ENCODE measurements around the gene EMILIN2. TPM values are rescaled to one million over a fixed set of nuclear protein-coding genes. Genes with fewer than 3 reads are reported as not detected.

The EMILIN2 gene
- total and polyA plus RNA-seq, 4 donors, result 13.5 to 63.2 (median 36.0) TPM

DNA sequence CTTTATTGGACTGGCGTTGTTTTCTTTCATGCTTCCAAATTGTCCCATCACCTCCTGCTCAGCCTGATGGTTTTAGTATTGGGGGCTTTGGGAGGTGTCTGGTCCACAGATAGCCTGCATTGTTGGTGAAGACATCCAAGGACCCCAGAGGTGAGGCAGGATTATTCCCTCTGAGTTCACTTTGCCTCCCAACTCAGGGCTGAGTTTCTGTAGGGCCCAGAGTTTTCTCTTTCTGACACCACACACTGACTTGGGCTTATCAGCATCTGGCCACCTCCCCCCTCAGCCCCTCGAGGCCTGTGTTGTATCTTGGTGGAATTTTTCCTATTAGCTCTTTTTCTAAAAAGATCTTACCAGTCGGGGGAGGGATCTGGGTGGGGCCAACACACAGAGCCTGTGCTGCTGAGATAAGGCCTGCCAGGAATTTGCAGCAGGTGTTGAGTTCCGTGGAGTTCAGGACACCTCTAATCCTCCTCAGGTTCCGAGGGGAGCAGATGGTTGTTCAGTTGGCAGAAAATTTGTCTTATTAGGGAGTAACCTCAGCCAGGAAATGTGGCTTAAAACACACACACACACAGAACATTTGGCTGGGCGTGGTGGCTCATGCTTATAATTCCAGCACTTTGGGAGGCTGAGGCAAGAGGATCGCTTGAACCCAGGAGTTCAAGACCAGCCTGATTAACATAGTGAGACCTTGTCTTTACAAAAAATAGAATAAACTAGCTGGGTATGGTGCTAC, 7.3 kb downstream of the EMILIN2 start:
- Histone ChIP-seq H3K27ac (ENCODE audit: low read depth in 1 of 2, low read length in 1 of 2) (no peak overlapping the region), H3K9ac (ENCODE audit: insufficient read depth in 1 of 2, low read length in 2 of 2) (no peak overlapping the region), H3K4me1 (ENCODE audit: control insufficient read depth in 5 of 5, insufficient read depth in 5 of 5, low read length in 5 of 5) (peaks cover 0 to 16% (median 6%) of the 10 kb centered on the region in 5 donors), H3K27me3 (ENCODE audit: control insufficient read depth in 3 of 3, insufficient read depth in 3 of 3, low read length in 2 of 3) (peaks cover 0 to 15% (median 14%) of the 10 kb centered on the region in 3 donors), H3K36me3 (ENCODE audit: control insufficient read depth in 4 of 4, insufficient read depth in 4 of 4, low read length in 4 of 4) (no peaks in the 10 kb centered on the region), H3K9me3 (ENCODE audit: control insufficient read depth in 4 of 4, insufficient read depth in 3 of 4, low read length in 3 of 4) (no peaks in the 10 kb centered on the region), H3K4me3 (no peak overlapping the region)
- WGBS, 2 donors, result 57 to 66% methylated on average over 7 of the region's 7 CpGs
- DNase-seq, result peak in 1 of 3 donors; percentile 28
- ATAC-seq (ENCODE audit: insufficient read depth, low FRiP score), result no peak
- no peak for TF ChIP-seq CTCF (IDR thresholded peaks at IDR 0.05; ENCODE audit: control extremely low read depth, extremely low read depth)

- TF ChIP-seq CTCF (IDR thresholded peaks at IDR 0.05; ENCODE audit: control extremely low read depth, extremely low read depth), result no peak
- no peak overlapping the region for H3K9ac ChIP-seq (ENCODE audit: insufficient read depth in 1 of 2, low read length in 2 of 2)
- no peak for DNase-seq
- peak overlapping the region in 1 of 2 donors; percentile 55 for H3K27ac ChIP-seq (ENCODE audit: low read depth in 1 of 2, low read length in 1 of 2)
- H3K36me3 ChIP-seq (ENCODE audit: control insufficient read depth in 4 of 4, insufficient read depth in 4 of 4, low read length in 4 of 4), result no peaks in the 10 kb centered on the region
- no peak for ATAC-seq (ENCODE audit: insufficient read depth, low FRiP score)
- H3K9me3 ChIP-seq (ENCODE audit: control insufficient read depth in 4 of 4, insufficient read depth in 3 of 4, low read length in 3 of 4), result no peaks in the 10 kb centered on the region
- peaks cover 0 to 16% (median 6%) of the 10 kb centered on the region in 5 donors for H3K4me1 ChIP-seq (ENCODE audit: control insufficient read depth in 5 of 5, insufficient read depth in 5 of 5, low read length in 5 of 5)
- no peak overlapping the region for H3K4me3 ChIP-seq
- WGBS, 2 donors, result 71 to 81% methylated on average over 6 of the region's 6 CpGs
- H3K27me3 ChIP-seq (ENCODE audit: control insufficient read depth in 3 of 3, insufficient read depth in 3 of 3, low read length in 2 of 3), result peaks cover 0 to 7% (median 7%) of the 10 kb centered on the region in 3 donors
Observed at GRCh38 chr18:2854875-2855274, 8.1 kb downstream of the EMILIN2 start.

DNA sequence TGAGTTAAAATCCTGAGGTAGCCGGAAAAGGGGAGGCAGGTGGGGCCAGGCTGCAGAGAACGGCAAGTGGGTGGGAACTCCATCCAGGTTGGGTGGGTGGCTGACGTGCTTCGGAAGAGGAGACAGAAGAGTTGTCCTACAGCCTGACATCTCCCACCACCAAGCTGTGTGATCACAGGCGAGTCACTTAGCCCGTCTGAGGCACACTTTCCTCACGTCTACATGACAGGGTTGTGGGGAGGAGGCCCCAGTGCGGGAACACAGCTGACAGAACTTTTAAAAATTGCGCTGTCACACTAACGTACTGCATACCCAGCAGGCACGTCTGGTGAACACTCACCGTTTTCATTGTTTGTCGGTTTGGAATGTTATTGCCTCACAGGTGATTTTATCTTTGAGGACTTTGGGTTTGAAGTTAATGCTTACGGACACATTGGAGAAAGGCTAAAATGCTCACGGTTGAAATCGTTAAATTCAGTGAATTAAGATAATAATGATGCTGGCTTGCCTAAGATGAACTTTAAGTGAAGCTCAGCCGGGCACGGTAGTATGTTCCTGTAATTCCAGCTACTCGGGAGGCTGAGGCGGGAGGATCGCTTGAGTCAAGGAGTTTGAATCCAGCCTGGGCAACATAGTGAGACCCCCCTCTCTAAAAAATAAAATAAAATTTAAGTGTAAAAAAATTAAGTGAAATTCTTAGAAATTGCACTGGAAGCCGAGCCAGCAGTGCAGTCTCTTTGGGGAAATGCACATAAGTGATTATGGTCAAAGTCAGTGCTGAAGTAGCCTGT, 8.9 kb downstream of the EMILIN2 start:
- peaks cover 0 to 5% (median 3%) of the 10 kb centered on the region in 3 donors for H3K27me3 ChIP-seq (ENCODE audit: control insufficient read depth in 3 of 3, insufficient read depth in 3 of 3, low read length in 2 of 3)
- H3K4me1 ChIP-seq (ENCODE audit: control insufficient read depth in 5 of 5, insufficient read depth in 5 of 5, low read length in 5 of 5), result peaks cover 0 to 16% (median 6%) of the 10 kb centered on the region in 5 donors
- H3K36me3 ChIP-seq (ENCODE audit: control insufficient read depth in 4 of 4, insufficient read depth in 4 of 4, low read length in 4 of 4), result no peaks in the 10 kb centered on the region
- no peak for ATAC-seq (ENCODE audit: insufficient read depth, low FRiP score)
- no peaks in the 10 kb centered on the region for H3K9me3 ChIP-seq (ENCODE audit: control insufficient read depth in 4 of 4, insufficient read depth in 3 of 4, low read length in 3 of 4)
- TF ChIP-seq CTCF (IDR thresholded peaks at IDR 0.05; ENCODE audit: control extremely low read depth, extremely low read depth), result no peak
- H3K9ac ChIP-seq (ENCODE audit: insufficient read depth in 1 of 2, low read length in 2 of 2), result no peak overlapping the region
- 86 to 93% methylated on average over 22 of the region's 22 CpGs for WGBS, 2 donors
- peak overlapping the region in 1 of 2 donors; percentile 55 for H3K27ac ChIP-seq (ENCODE audit: low read depth in 1 of 2, low read length in 1 of 2)
- DNase-seq, result no peak
- no peak overlapping the region for H3K4me3 ChIP-seq

All from lung (tissue), 12 donors.